HepG2 (cell line): ENCODE measurements around the gene EIF1. TPM values are rescaled to one million over a fixed set of nuclear protein-coding genes. Genes with fewer than 3 reads are reported as not detected.

Experiments
- ARNT ChIP-seq: fragments of 450-650 bp; IDR thresholded peaks from 2 replicates; pipeline ENCODE4 v1.6.1; 2017
- CENPT ChIP-seq: sonication (generic); formaldehyde crosslinking; IDR thresholded peaks from 2 replicates; pipeline ENCODE4 v1.8.0; 2022; ENCODE audit warnings: low read depth, mild to moderate bottlenecking, moderate library complexity, missing genetic modification reagents
- ELF1 ChIP-seq: sonication (generic); formaldehyde crosslinking; IDR thresholded peaks from 2 replicates; pipeline ENCODE4 v1.4.0; 2020; ENCODE audit warnings: missing genetic modification reagents
- HDAC2 ChIP-seq: sonication (generic); formaldehyde crosslinking; IDR thresholded peaks from 2 replicates; pipeline ENCODE4 v1.4.0; 2020; ENCODE audit warnings: missing genetic modification reagents
- HOXA3 ChIP-seq: sonication (generic); formaldehyde crosslinking; IDR thresholded peaks from 2 replicates; pipeline ENCODE4 v1.5.0; 2020; ENCODE audit warnings: missing genetic modification reagents
- MED13 ChIP-seq: sonication (generic); formaldehyde crosslinking; IDR thresholded peaks from 2 replicates; pipeline ENCODE4 v1.5.0; 2020; ENCODE audit warnings: missing genetic modification reagents
- MIER2 ChIP-seq: IDR thresholded peaks from 2 replicates; pipeline ENCODE4 v1.6.1; 2016; ENCODE audit warnings: missing biosample characterization, missing genetic modification reagents
- NFKBIZ ChIP-seq: IDR thresholded peaks from 2 replicates; pipeline ENCODE4 v1.6.1; 2018; ENCODE audit warnings: missing genetic modification reagents, missing compliant biosample characterization
- PHF8 ChIP-seq: sonication (generic); formaldehyde crosslinking; IDR thresholded peaks from 2 replicates; pipeline ENCODE4 v1.5.0; 2020; ENCODE audit warnings: missing genetic modification reagents
- RAD21 ChIP-seq: fragments of 450-650 bp; formaldehyde crosslinking; IDR thresholded peaks from 2 replicates; pipeline ENCODE4 v1.5.0; 2020; ENCODE audit warnings: mild to moderate bottlenecking
- TBP ChIP-seq: sonication (generic); formaldehyde crosslinking; IDR thresholded peaks from 2 replicates; pipeline ENCODE4 v1.5.0; 2020; ENCODE audit warnings: missing genetic modification reagents
- XRCC5 ChIP-seq: fragments of 200-400 bp; formaldehyde crosslinking; optimal IDR thresholded peaks from 2 replicates; pipeline ENCODE3; 2017; ENCODE audit warnings: mild to moderate bottlenecking, low read length
- ZBTB42 ChIP-seq: sonication (generic); formaldehyde crosslinking; IDR thresholded peaks from 2 replicates; pipeline ENCODE4 v1.5.0; 2020; ENCODE audit warnings: mild to moderate bottlenecking, missing genetic modification reagents
- ZFP36 ChIP-seq: fragments of 150-350 bp; IDR thresholded peaks from 2 replicates; pipeline ENCODE4 v1.6.1; 2018; ENCODE audit warnings: borderline replicate concordance, low read length, low read depth; ENCODE audit not compliant: partially characterized antibody
- ZFY ChIP-seq: sonication (generic); formaldehyde crosslinking; IDR thresholded peaks from 2 replicates; pipeline ENCODE4 v1.4.0; 2020; ENCODE audit warnings: missing genetic modification reagents
- ZNF335 ChIP-seq: sonication (generic); formaldehyde crosslinking; IDR thresholded peaks from 2 replicates; pipeline ENCODE4 v1.4.0; 2020; ENCODE audit warnings: missing genetic modification reagents
- ZNF777 ChIP-seq: sonication (generic); formaldehyde crosslinking; IDR thresholded peaks from 2 replicates; pipeline ENCODE4 v1.4.0; 2020; ENCODE audit warnings: missing genetic modification reagents
- polyA plus RNA-seq, 8 experiments: library from polyadenylated mRNA; depleted of rRNA in 3 of 8; stranded (reverse) in 7 of 8; unstranded in 1 of 8; fragments of >200 nt; fragmentation: Illumina TruSeq in 4 of 8; extraction: Trizol in 4 of 8; gene quantifications; 2 replicates each; pipeline versions ENCODE4 v1.2.1 to v1.2.3, GENCODE V29; 2011 to 2016; ENCODE audit warnings: low read depth in 4 of 8, missing spikeins in 1 of 8, mixed read lengths in 1 of 8; ENCODE audit not compliant: insufficient read depth in 1 of 8
- total RNA-seq, 5 experiments: library from RNA; depleted of rRNA; stranded (reverse); fragments of >200 nt; fragmentation: Illumina TruSeq; extraction: Trizol; gene quantifications; 2 replicates each; pipeline ENCODE4 v1.2.3, GENCODE V29; 2016; ENCODE audit warnings: low read depth in 1 of 5
- TF ChIP-seq, protein P1 (sequence below): sonication (generic); formaldehyde crosslinking; IDR thresholded peaks from 2 replicates; pipeline ENCODE4 v1.5.1; 2020; ENCODE audit warnings: missing genetic modification reagents, mild to moderate bottlenecking, borderline replicate concordance
- TF ChIP-seq, protein P2 (sequence below): sonication (generic); formaldehyde crosslinking; IDR thresholded peaks from 2 replicates; pipeline ENCODE4 v1.4.0; 2020; ENCODE audit warnings: missing genetic modification reagents
- TF ChIP-seq, protein P3 (sequence below): sonication (generic); formaldehyde crosslinking; IDR thresholded peaks from 2 replicates; pipeline ENCODE4 v1.4.0; 2020; ENCODE audit warnings: missing genetic modification reagents
- TF ChIP-seq, protein P4 (sequence below): IDR thresholded peaks from 2 replicates; pipeline ENCODE4 v1.6.1; 2012; ENCODE audit warnings: inconsistent platforms
- TF ChIP-seq, protein P5 (sequence below): sonication (generic); formaldehyde crosslinking; IDR thresholded peaks from 2 replicates; pipeline ENCODE4 v1.4.0; 2020; ENCODE audit warnings: missing genetic modification reagents
- TF ChIP-seq, protein P6 (sequence below): sonication (generic); formaldehyde crosslinking; IDR thresholded peaks from 2 replicates; pipeline ENCODE4 v1.4.0; 2020; ENCODE audit warnings: mild to moderate bottlenecking, low read depth, missing genetic modification reagents

The EIF1 gene
- total and polyA plus RNA-seq, 2 of the 13 experiments (the other 11 are each of a cell fraction or from before 2014, with no cell fraction given), result 147 to 517 TPM

DNA sequence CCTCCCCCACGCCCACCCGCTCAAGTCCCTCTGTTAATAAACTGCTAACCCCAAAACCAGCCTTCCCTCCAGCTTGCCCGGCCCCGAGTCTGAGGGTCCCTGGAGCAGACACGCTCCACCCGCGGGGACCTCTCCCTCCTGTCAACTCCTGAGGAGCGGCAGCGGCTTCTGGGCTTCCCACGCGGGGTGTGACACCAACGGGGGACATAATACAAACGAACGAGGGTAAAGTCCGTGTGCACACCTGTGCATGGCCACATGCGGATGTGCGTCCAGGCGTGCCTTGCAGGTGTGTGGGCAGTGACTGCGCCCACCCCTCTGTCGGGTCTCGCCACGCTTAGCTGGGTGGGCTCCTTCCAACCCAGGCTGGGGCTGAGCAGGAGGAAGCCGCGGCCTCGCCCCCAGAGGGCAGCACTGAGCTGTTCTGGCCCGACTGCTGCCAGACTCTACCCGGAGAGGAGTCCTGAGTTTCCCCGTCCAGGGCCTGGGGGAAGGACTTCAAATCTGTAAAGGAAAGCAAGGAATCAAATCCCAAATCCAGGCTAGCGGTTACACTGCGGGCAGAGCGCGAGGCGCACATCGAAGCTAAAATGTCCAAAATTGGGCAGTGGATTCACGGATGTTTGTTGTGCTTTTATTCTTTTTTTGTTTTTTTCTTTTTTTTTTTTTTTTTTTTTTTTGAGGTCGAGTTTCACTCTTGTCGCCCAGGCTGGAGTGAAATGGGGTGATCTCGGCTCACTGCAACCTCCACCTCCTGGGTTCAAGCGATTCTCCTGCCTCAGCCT, 40.1 kb upstream of the EIF1 start (continued):
- TF ChIP-seq HOXA3 (0 out of 2 replicates have a peak, but pooled peaks have one; percentile 54), NFKBIZ (CRISPR knock-in tag) (no peak), ZNF777 (CRISPR knock-in tag) (peak; percentile 78), HDAC2 (no peak), MED13 (no peak), ELF1 (peak; percentile 75), ZFY (CRISPR knock-in tag) (peak; percentile 62; the same call in 1 of the 2 replicates), PHF8 (CRISPR knock-in tag) (peak; percentile 39; the same call in 1 of the 2 replicates), ZBTB42 (CRISPR knock-in tag) (no peak), TBP (CRISPR knock-in tag) (peak; percentile 77; the same call in 1 of the 2 replicates), ARNT (no peak), RAD21 (CRISPR knock-in tag) (peak; percentile 83), ZFP36 (peak; percentile 26), MIER2 (CRISPR knock-in tag) (no peak), CENPT (no peak; the same call in 1 of the 2 replicates), XRCC5 (peak; percentile 88), ZNF335 (CRISPR knock-in tag) (no peak)
- TF ChIP-seq, protein P1, sequence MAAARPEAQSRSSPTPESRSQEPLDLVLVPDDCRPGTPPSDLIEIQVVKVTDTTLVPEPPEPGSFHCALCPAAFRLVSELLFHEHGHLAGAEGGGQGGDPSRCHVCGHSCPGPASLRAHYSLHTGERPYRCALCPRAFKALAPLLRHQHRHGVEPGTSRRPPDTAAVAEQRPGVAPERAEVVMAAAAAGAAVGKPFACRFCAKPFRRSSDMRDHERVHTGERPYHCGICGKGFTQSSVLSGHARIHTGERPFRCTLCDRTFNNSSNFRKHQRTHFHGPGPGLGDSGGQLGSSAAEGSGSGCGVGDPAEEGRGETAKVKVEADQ, result peak; percentile 74
- TF ChIP-seq, protein P2, sequence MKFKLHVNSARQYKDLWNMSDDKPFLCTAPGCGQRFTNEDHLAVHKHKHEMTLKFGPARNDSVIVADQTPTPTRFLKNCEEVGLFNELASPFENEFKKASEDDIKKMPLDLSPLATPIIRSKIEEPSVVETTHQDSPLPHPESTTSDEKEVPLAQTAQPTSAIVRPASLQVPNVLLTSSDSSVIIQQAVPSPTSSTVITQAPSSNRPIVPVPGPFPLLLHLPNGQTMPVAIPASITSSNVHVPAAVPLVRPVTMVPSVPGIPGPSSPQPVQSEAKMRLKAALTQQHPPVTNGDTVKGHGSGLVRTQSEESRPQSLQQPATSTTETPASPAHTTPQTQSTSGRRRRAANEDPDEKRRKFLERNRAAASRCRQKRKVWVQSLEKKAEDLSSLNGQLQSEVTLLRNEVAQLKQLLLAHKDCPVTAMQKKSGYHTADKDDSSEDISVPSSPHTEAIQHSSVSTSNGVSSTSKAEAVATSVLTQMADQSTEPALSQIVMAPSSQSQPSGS, result 0 out of 2 replicates have a peak, but pooled peaks have one; percentile 18
- TF ChIP-seq, protein P3, sequence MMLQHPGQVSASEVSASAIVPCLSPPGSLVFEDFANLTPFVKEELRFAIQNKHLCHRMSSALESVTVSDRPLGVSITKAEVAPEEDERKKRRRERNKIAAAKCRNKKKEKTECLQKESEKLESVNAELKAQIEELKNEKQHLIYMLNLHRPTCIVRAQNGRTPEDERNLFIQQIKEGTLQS (CRISPR knock-in tag), result 0 out of 2 replicates have a peak, but pooled peaks have one; percentile 33
- TF ChIP-seq, protein P4, sequence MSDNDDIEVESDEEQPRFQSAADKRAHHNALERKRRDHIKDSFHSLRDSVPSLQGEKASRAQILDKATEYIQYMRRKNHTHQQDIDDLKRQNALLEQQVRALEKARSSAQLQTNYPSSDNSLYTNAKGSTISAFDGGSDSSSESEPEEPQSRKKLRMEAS, result peak; percentile 41; the same call in 1 of the 2 replicates
- TF ChIP-seq, protein P5, sequence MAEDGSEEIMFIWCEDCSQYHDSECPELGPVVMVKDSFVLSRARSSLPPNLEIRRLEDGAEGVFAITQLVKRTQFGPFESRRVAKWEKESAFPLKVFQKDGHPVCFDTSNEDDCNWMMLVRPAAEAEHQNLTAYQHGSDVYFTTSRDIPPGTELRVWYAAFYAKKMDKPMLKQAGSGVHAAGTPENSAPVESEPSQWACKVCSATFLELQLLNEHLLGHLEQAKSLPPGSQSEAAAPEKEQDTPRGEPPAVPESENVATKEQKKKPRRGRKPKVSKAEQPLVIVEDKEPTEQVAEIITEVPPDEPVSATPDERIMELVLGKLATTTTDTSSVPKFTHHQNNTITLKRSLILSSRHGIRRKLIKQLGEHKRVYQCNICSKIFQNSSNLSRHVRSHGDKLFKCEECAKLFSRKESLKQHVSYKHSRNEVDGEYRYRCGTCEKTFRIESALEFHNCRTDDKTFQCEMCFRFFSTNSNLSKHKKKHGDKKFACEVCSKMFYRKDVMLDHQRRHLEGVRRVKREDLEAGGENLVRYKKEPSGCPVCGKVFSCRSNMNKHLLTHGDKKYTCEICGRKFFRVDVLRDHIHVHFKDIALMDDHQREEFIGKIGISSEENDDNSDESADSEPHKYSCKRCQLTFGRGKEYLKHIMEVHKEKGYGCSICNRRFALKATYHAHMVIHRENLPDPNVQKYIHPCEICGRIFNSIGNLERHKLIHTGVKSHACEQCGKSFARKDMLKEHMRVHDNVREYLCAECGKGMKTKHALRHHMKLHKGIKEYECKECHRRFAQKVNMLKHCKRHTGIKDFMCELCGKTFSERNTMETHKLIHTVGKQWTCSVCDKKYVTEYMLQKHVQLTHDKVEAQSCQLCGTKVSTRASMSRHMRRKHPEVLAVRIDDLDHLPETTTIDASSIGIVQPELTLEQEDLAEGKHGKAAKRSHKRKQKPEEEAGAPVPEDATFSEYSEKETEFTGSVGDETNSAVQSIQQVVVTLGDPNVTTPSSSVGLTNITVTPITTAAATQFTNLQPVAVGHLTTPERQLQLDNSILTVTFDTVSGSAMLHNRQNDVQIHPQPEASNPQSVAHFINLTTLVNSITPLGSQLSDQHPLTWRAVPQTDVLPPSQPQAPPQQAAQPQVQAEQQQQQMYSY (CRISPR knock-in tag), result 0 out of 2 replicates have a peak, but pooled peaks have one; percentile 33
- TF ChIP-seq, protein P6, sequence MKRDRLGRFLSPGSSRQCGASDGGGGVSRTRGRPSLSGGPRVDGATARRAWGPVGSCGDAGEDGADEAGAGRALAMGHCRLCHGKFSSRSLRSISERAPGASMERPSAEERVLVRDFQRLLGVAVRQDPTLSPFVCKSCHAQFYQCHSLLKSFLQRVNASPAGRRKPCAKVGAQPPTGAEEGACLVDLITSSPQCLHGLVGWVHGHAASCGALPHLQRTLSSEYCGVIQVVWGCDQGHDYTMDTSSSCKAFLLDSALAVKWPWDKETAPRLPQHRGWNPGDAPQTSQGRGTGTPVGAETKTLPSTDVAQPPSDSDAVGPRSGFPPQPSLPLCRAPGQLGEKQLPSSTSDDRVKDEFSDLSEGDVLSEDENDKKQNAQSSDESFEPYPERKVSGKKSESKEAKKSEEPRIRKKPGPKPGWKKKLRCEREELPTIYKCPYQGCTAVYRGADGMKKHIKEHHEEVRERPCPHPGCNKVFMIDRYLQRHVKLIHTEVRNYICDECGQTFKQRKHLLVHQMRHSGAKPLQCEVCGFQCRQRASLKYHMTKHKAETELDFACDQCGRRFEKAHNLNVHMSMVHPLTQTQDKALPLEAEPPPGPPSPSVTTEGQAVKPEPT (CRISPR knock-in tag), result no peak
